AG09309 (cell line): ENCODE data around the gene MYD88.

ENCODE experiments used
- DNase-seq: peaks from one replicate; pipeline ENCODE4 v3.0.0-alpha.2; 2010; ENCODE audit warnings: low read depth
- H3K4me3 ChIP-seq: 2 replicates; pipeline ENCODE4 v1.5.1; 2011; ENCODE audit warnings: mild to moderate bottlenecking, low read depth, low read length, moderate library complexity; ENCODE audit not compliant: control insufficient read depth
- TF ChIP-seq, protein P1 (sequence below): IDR thresholded peaks from 2 replicates; pipeline ENCODE4 v1.5.1; 2011; ENCODE audit warnings: mild to moderate bottlenecking, low read depth, low read length, inconsistent platforms; ENCODE audit not compliant: insufficient read depth, control insufficient read depth; ENCODE audit errors: missing control alignments

Gene MYD88

GRCh38 chr3:38107911-38108648 lies 30.4 kb upstream of the MYD88 start:
- no peak for DNase-seq
- H3K4me3 ChIP-seq: no peak overlapping the region
- TF ChIP-seq, protein P1, sequence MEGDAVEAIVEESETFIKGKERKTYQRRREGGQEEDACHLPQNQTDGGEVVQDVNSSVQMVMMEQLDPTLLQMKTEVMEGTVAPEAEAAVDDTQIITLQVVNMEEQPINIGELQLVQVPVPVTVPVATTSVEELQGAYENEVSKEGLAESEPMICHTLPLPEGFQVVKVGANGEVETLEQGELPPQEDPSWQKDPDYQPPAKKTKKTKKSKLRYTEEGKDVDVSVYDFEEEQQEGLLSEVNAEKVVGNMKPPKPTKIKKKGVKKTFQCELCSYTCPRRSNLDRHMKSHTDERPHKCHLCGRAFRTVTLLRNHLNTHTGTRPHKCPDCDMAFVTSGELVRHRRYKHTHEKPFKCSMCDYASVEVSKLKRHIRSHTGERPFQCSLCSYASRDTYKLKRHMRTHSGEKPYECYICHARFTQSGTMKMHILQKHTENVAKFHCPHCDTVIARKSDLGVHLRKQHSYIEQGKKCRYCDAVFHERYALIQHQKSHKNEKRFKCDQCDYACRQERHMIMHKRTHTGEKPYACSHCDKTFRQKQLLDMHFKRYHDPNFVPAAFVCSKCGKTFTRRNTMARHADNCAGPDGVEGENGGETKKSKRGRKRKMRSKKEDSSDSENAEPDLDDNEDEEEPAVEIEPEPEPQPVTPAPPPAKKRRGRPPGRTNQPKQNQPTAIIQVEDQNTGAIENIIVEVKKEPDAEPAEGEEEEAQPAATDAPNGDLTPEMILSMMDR: no peak

DNA sequence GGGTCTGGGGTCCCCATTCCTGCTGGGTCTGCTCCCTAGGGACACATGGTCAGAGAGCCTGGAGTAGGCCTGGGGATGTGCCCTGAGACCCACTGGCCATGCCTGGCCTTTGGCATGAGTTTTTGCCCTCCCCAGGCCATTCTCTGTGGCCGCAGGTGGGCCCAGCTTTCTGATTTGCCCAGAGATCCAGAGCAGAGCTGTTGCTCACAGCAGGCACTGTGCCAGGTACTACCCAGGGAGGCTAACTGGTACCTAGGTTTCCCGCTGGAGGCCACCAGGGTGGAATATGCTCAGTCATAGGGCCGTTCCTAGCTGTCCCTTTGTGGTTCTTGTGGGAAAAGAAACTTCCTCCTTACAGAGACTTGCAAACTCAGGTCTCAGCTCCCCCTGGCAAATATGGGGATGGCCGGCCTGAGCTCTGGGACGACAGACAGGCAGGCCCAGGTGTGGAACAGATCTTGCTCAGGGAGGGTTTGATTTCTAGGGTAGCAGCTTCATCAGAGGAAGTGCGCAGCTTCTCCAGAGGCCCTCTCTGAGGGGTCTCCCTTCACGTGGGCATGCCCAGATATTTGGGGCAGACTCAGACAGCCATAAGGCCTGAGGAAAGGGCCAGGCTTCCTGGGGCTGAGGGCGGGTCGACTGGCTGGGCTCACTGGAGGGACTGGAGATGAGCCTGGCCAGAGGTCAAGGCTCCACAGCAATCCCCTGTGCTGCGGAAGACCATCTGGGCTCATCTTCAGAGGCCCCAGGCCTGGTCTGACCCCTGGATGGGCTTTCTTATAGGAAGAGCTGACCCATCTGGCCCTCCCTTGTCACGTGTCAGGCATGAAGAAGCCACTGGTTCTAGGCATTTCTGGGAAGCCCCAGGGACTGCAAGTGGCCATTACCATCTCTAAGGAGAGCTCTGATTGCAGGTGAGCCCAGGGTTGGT lies 29.5 kb upstream of the MYD88 start:
- no peak overlapping the region for H3K4me3 ChIP-seq
- TF ChIP-seq, protein P1: no peak
- DNase-seq: no peak

- no peak for DNase-seq
- H3K4me3 ChIP-seq: no peak overlapping the region
- TF ChIP-seq, protein P1: no peak
These were observed 28.7 kb upstream of the MYD88 start for GRCh38 chr3:38109580-38110313.

GRCh38 chr3:38110314-38111050 lies 28.0 kb upstream of the MYD88 start:
- no peak overlapping the region for H3K4me3 ChIP-seq
- TF ChIP-seq, protein P1: no peak
- no peak for DNase-seq

- no peak overlapping the region for H3K4me3 ChIP-seq
- DNase-seq: no peak
- TF ChIP-seq, protein P1: no peak
These were observed 27.3 kb upstream of the MYD88 start for GRCh38 chr3:38111201-38111600.
